Hindlimb muscle (tissue), 1 donor: Measurements from ENCODE around the gene ZBTB42. TPM values are rescaled to one million over a fixed set of nuclear protein-coding genes. Genes with fewer than 3 reads are reported as not detected.

Experiments
- DNase-seq: peaks from one replicate; pipeline ENCODE4 v3.0.0-alpha.2; 2013
- polyA plus RNA-seq: library from polyadenylated mRNA; unstranded; fragments of 120-200 nt; gene quantifications from one replicate; pipeline ENCODE4 v1.2.1, GENCODE V29; 2013; ENCODE audit not compliant: insufficient read length

Gene ZBTB42
- polyA plus RNA-seq, 1 donor: 9.3 TPM

DNA sequence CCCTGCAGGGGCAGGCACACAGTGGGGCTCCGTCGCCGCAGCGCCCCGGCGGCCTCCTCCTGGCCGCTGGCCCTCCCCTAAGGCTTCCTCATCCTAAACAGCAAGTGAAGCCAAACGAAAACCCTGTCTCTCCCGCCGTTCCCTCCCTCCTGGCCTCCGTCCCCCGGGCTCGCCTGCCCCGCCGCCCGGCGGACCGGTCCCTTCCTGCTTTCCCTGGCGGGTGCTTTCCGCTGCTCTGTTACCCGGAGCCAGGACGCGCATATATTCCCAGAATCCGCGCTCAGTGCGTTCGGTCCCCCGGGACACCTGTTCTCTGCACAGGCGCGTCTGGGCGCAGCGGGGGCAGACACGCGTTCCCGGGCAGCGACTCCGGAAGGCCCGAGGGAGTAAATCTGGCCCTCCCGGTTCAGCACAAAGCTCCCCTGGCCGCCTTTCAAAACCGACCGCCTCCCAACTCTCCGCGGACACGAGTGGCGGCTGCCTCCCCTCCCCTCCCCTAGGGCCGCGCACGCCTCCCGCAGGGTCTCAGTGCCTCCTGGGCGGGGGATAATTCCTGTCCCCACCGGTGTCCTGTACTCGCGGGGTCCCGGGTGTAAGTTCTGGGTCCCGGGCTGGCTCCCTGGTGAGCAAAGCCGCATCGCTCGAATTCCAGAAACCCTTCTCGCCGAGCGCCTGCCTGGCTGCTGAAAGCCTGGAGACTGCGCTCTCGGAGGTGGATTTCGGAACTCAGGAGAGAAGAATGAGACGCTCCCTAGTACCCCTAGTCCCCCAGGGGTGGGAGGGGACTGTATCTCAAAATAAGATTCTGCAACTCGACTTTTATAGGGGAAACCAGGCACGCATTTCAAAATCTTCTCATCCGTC, 42.8 kb downstream of the ZBTB42 start:
- no peak for DNase-seq

GRCh38 chr14:104844306-104845032, 43.6 kb downstream of the ZBTB42 start:
- no peak for DNase-seq

DNA sequence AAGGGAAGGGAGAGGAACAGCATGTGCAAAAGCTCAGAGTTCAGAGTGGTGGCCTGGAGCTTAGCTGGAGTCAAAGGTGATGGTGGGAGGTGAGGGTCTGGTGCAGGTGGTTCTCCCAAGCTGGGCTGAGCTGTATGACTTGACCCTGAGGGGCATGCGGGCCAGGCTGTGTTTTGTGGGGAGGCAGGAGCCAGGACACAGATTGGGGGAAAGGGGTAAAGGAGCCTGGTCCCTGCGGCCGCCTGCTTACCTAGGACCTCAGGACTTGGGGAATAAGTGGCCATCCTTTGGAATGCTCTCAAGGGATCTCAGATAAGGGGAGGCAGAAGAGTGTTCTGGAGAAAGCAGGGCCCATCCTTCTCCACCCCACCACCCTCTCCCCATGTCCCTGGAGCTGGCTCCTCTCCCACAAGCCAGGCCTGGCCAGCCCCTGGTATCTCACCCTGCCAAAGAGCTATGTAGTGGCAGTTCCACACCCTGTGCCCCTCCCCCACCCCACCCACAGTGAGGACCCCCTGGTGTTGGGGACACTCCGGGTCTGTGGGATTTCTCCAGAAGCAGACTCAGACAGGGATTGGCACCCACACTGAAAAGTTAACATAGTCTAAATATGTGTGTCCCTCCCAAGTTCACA, 44.2 kb downstream of the ZBTB42 start:
- DNase-seq: no peak

DNA sequence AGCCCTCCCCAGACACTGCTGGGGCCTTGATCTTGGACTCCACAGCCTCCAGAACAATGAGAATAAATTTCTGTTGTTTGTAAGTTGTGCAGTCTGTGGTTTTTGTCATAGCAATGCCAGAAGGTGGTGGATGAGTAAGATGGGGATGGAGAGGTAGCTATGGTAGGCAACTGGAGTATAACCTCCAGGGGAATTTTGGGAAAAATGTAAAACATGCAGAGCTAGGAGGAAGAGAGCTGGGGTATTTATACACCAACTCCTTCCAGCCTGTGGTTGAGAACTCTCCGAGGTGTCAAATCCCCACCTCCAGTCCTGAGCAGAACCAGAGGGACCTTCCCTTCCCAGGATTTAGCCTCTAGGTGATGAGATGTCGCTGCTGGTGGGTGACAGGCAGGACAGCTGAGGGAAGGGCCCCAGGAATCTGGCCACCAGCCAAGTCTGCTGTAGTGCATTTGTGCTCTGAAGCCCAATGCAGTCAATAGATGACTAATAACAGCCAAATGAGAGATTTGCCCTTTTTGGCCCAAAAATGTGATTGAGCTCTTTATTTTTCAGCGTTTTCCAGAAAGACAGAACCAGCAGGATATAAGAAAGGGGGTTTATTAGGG, 45.0 kb downstream of the ZBTB42 start:
- DNase-seq: no peak

DNA sequence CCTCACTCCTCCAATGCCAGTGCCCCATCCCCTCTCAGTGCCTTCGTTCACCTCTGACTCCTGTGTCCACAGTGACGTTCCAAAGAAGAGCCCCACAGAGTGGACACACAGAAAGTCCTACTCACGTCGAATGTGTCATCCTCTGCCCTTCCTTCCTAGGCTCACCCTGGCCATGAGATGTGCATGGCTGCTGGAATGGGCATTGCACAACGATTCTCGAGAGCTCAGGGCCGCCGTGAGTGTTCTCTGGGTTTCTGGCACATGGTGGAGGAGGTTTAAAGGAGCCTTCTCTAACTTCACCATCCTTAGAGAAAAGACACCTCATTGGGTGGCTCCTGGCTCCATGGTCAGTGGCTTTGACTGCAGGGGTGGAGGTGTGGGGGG, 51.4 kb downstream of the ZBTB42 start:
- no peak for DNase-seq

Other genes starting within 250 kb of the ZBTB42 start
- gene C14orf180, start 221.3 kb upstream of the ZBTB42 start, polyA plus RNA-seq: 13.3 TPM
- 0.86 TPM for gene TMEM179, start 196.3 kb upstream of the ZBTB42 start, polyA plus RNA-seq
- 69.9 TPM for gene INF2, start 111.5 kb upstream of the ZBTB42 start, polyA plus RNA-seq
- gene ADSS1, start 76.9 kb upstream of the ZBTB42 start, polyA plus RNA-seq: 71.5 TPM
- 78.9 TPM for gene SIVA1, start 48.0 kb upstream of the ZBTB42 start, polyA plus RNA-seq
- 223 TPM for gene AKT1, start 5.4 kb upstream of the ZBTB42 start, polyA plus RNA-seq
- 1.8 TPM for gene CEP170B, start 64.2 kb downstream of the ZBTB42 start, polyA plus RNA-seq
- gene PLD4, start 123.8 kb downstream of the ZBTB42 start, polyA plus RNA-seq: 8.4 TPM
- 31.8 TPM for gene AHNAK2, start 177.3 kb downstream of the ZBTB42 start, polyA plus RNA-seq
- gene CLBA1, start 184.7 kb downstream of the ZBTB42 start, polyA plus RNA-seq: 5.0 TPM
- 18.2 TPM for gene CDCA4, start 220.0 kb downstream of the ZBTB42 start, polyA plus RNA-seq